ENCODE data around the gene PPP1R13L.

- no peak for TF ChIP-seq CTCF (IDR thresholded peaks at IDR 0.05)
- TF ChIP-seq POLR2A (IDR thresholded peaks at IDR 0.05) = no peak
These were observed 56.3 kb downstream of the PPP1R13L start for GRCh38 chr19:45348367-45349125.
